Panc1 (cell line): ENCODE measurements around the gene AEN. TPM values are rescaled to one million over a fixed set of nuclear protein-coding genes. Genes with fewer than 3 reads are reported as not detected.

Experiments used
- ATAC-seq: fragments of 200-7000 bp; cut with Tn5 transposase; 2 replicates; pipeline ENCODE4 v1.9.1; 2020; ENCODE audit warnings: mild to moderate bottlenecking, moderate library complexity
- BruUV-seq: library from RNA; stranded (reverse); fragments of 400-500 nt; replicated peaks from 2 replicates; lab custom pipeline; 2021; lab: Mats Ljungman, UMichigan
- CTCF ChIA-PET: fragments of 300-600 bp; sonication (Branson Sonifier 250); formaldehyde crosslinking; loops from one replicate; lab custom pipeline; 2022; ENCODE audit warnings: antibody characterized with exemption; lab: Charles Lee
- POLR2A ChIA-PET: fragments of 300-600 bp; sonication (Branson Sonifier 250); formaldehyde crosslinking; loops from one replicate; lab custom pipeline; 2022; ENCODE audit warnings: antibody characterized with exemption; lab: Charles Lee
- DNase-seq: peaks from one replicate; pipeline ENCODE4 v3.0.0-alpha.2; 2010; ENCODE audit warnings: low read depth, low spot score
- H3K27ac ChIP-seq: 2 replicates; pipeline ENCODE4 v1.5.1; 2011; ENCODE audit warnings: mild to moderate bottlenecking, low read length, inconsistent platforms
- H3K27me3 ChIP-seq: fragments of 200-500 bp; sonication (Bioruptor generic); 2 replicates; pipeline ENCODE4 v1.6.0; 2014; ENCODE audit warnings: low read length, inconsistent platforms; ENCODE audit not compliant: control insufficient read depth, insufficient read depth
- H3K36me3 ChIP-seq: fragments of 200-500 bp; sonication (Bioruptor generic); 2 replicates; pipeline ENCODE4 v1.5.1; 2014; ENCODE audit warnings: inconsistent platforms, mild to moderate bottlenecking, low read length, moderate library complexity; ENCODE audit not compliant: control insufficient read depth, insufficient read depth
- H3K4me1 ChIP-seq: 2 replicates; pipeline ENCODE4 v1.5.1; 2011; ENCODE audit warnings: inconsistent platforms, mild to moderate bottlenecking, low read length, moderate library complexity; ENCODE audit not compliant: control insufficient read depth, insufficient read depth
- H3K4me3 ChIP-seq, 2 experiments: 2 replicates each; pipeline ENCODE4 v1.5.1; 2011 to 2012; ENCODE audit warnings: low read depth in 2 of 2, low read length in 2 of 2, mild to moderate bottlenecking in 2 of 2, inconsistent platforms in 1 of 2, moderate library complexity in 1 of 2
- H3K9me3 ChIP-seq: fragments of 200-500 bp; sonication (Bioruptor generic); 2 replicates; pipeline ENCODE4 v1.5.1; 2014; ENCODE audit warnings: low read depth, mild to moderate bottlenecking, inconsistent platforms, low read length, moderate library complexity; ENCODE audit not compliant: control insufficient read depth, insufficient read depth
- POLR2AphosphoS5 ChIP-seq: IDR thresholded peaks from 2 replicates; pipeline ENCODE4 v1.6.1; 2012; ENCODE audit warnings: mild to moderate bottlenecking, low read depth, low read length, moderate library complexity
- SIN3A ChIP-seq: IDR thresholded peaks from 2 replicates; pipeline ENCODE4 v1.6.1; 2012; ENCODE audit warnings: low read depth, mild to moderate bottlenecking, low read length, moderate library complexity, borderline replicate concordance; ENCODE audit not compliant: insufficient read depth
- TCF7L2 ChIP-seq: IDR thresholded peaks from 2 replicates; pipeline ENCODE4 v1.6.1; 2011; ENCODE audit warnings: mild to moderate bottlenecking, low read depth, low read length, inconsistent platforms
- in situ Hi-C: cut with HindIII; loops from 2 replicates; pipeline ENCODE4 v1.10.0; 2016; ENCODE audit warnings: low sequenced_read_pairs, low pct_unique_long_range_greater_than_20kb
- intact Hi-C: fragments of 100-400 bp; cut with micrococcal nuclease; formaldehyde crosslinking; loops from one replicate; pipeline ENCODE4 v1.10.0; 2022; ENCODE audit not compliant: unreplicated experiment
- total RNA-seq: library from RNA; stranded (reverse); gene quantifications from one replicate; pipeline ENCODE4 v1.2.1, GENCODE V29; 2021; ENCODE audit not compliant: unreplicated experiment
- TF ChIP-seq, protein P1 (sequence below), 2 experiments: IDR thresholded peaks; 2 replicates each; pipeline ENCODE4 v1.6.1; 2011 to 2012; ENCODE audit warnings: low read depth in 2 of 2, control low read depth in 1 of 2, low read length in 1 of 2, mild to moderate bottlenecking in 1 of 2, moderate library complexity in 1 of 2; ENCODE audit not compliant: insufficient read depth in 1 of 2
- TF ChIP-seq, protein P2 (sequence below): fragments of 450-650 bp; IDR thresholded peaks from 2 replicates; pipeline ENCODE4 v1.5.1; 2017; ENCODE audit warnings: mild to moderate bottlenecking

AEN gene
- total RNA-seq, 1 experiment from 2014 or later = 38.7 TPM

DNA sequence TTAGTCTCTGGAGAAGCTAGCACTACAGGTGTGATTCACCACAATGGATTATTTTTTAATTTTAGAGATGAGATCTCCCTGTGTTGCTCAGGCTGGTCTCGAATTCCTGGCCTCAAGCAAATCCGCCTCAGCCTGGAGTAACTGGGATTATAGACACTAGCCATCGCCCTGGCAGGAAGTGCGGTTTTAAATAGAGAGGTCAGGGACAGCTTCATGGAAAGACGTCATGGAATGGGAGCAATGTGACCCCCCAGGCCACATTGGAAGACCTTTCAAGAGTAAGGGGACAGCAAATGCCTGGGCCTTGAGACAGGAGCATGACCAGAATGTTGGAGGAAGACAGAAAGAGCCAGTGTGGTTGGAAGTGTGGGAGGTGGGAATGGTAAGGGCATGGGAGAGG lies 15.5 kb downstream of the AEN start:
- ChIA-PET CTCF (no interaction called here), POLR2A (no interaction called here)
- intact Hi-C loops (no loop called here), in situ Hi-C loops (no loop called here)
- Histone ChIP-seq H3K36me3 (peaks cover 2% of the 10 kb centered on the region; the same call in 1 of the 2 replicates), H3K4me1 (peaks cover 28% of the 10 kb centered on the region), H3K27ac (no peak overlapping the region; the same call in 1 of the 2 replicates), H3K27me3 (no peaks in the 10 kb centered on the region), H3K4me3 (no peak overlapping the region), H3K9me3 (no peaks in the 10 kb centered on the region)
- DNase-seq = no peak
- ATAC-seq = no peak
- TF ChIP-seq, protein P1, sequence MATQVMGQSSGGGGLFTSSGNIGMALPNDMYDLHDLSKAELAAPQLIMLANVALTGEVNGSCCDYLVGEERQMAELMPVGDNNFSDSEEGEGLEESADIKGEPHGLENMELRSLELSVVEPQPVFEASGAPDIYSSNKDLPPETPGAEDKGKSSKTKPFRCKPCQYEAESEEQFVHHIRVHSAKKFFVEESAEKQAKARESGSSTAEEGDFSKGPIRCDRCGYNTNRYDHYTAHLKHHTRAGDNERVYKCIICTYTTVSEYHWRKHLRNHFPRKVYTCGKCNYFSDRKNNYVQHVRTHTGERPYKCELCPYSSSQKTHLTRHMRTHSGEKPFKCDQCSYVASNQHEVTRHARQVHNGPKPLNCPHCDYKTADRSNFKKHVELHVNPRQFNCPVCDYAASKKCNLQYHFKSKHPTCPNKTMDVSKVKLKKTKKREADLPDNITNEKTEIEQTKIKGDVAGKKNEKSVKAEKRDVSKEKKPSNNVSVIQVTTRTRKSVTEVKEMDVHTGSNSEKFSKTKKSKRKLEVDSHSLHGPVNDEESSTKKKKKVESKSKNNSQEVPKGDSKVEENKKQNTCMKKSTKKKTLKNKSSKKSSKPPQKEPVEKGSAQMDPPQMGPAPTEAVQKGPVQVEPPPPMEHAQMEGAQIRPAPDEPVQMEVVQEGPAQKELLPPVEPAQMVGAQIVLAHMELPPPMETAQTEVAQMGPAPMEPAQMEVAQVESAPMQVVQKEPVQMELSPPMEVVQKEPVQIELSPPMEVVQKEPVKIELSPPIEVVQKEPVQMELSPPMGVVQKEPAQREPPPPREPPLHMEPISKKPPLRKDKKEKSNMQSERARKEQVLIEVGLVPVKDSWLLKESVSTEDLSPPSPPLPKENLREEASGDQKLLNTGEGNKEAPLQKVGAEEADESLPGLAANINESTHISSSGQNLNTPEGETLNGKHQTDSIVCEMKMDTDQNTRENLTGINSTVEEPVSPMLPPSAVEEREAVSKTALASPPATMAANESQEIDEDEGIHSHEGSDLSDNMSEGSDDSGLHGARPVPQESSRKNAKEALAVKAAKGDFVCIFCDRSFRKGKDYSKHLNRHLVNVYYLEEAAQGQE (IDR thresholded peaks at IDR 0.05; ENCODE audit: insufficient read depth in 1 of 2, low read depth in 2 of 2, low read length in 1 of 2) = no peak
- TF ChIP-seq, protein P2, sequence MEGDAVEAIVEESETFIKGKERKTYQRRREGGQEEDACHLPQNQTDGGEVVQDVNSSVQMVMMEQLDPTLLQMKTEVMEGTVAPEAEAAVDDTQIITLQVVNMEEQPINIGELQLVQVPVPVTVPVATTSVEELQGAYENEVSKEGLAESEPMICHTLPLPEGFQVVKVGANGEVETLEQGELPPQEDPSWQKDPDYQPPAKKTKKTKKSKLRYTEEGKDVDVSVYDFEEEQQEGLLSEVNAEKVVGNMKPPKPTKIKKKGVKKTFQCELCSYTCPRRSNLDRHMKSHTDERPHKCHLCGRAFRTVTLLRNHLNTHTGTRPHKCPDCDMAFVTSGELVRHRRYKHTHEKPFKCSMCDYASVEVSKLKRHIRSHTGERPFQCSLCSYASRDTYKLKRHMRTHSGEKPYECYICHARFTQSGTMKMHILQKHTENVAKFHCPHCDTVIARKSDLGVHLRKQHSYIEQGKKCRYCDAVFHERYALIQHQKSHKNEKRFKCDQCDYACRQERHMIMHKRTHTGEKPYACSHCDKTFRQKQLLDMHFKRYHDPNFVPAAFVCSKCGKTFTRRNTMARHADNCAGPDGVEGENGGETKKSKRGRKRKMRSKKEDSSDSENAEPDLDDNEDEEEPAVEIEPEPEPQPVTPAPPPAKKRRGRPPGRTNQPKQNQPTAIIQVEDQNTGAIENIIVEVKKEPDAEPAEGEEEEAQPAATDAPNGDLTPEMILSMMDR = no peak
- TF ChIP-seq TCF7L2 = no peak
- no peak for TF ChIP-seq POLR2AphosphoS5
- TF ChIP-seq SIN3A = no peak
- BruUV-seq = no TSS peak

DNA sequence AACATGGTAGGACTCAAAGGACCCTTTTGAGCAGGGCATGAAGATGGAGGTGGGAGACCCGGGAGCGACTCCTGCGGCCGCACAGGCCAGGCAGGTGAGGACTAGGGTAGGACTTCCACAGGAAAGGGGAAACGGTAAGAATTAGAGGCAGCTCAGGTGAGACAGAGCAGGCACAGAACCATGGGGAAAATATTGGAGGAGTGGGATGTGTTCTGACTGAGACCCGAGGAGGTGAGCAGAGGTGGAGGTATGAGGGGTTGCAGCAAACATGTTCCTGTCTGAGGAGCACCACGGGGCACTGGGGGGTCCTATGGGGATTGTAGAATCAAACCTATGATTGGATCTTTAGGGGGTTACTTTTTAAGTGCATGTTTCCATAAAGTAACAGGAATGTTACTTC lies 16.3 kb downstream of the AEN start:
- Histone ChIP-seq H3K9me3 (no peaks in the 10 kb centered on the region), H3K27ac (no peak overlapping the region), H3K36me3 (peaks cover 2% of the 10 kb centered on the region; the same call in 1 of the 2 replicates), H3K27me3 (no peaks in the 10 kb centered on the region), H3K4me1 (peaks cover 28% of the 10 kb centered on the region), H3K4me3 (no peak overlapping the region)
- DNase-seq = no peak
- ChIA-PET POLR2A (no interaction called here), CTCF (no interaction called here)
- intact Hi-C loops = no loop called here
- BruUV-seq = no TSS peak
- TF ChIP-seq TCF7L2 = no peak
- no peak for TF ChIP-seq POLR2AphosphoS5
- TF ChIP-seq, protein P1 (IDR thresholded peaks at IDR 0.05; ENCODE audit: insufficient read depth in 1 of 2, low read depth in 2 of 2, low read length in 1 of 2) = no peak
- no peak for TF ChIP-seq SIN3A
- TF ChIP-seq, protein P2 = no peak
- ATAC-seq = no peak
- in situ Hi-C loops = no loop called here
